GM23338 (cell line): Measurements from ENCODE around the gene SSH3. TPM values are rescaled to one million over a fixed set of nuclear protein-coding genes. Genes with fewer than 3 reads are reported as not detected.
"Not testable (repeated sequence)": the region's sequence is repeated elsewhere in the genome, so short reads cannot be mapped to it uniquely, and the experiment has no call there.

Experiments used
- ATAC-seq: fragments of 200-7000 bp; cut with Tn5 transposase; 3 replicates; pipeline ENCODE4 v1.9.1; 2020
- DNase-seq: peaks from one replicate; pipeline ENCODE4 v3.0.0-alpha.2; 2015; ENCODE audit warnings: low spot score
- H2AFZ ChIP-seq: fragments of 200-600 bp; sonication (generic); 2 replicates; pipeline ENCODE4 v1.8.0; 2016; ENCODE audit warnings: antibody characterized with exemption, mild to moderate bottlenecking, moderate library complexity
- H3F3A ChIP-seq: fragments of 200-600 bp; sonication (generic); replicated peaks from 2 replicates; pipeline ENCODE4 v1.8.0; 2017; ENCODE audit warnings: antibody characterized with exemption, mixed run types, low read depth
- H3K27ac ChIP-seq: fragments of 200-600 bp; sonication (generic); 2 replicates; pipeline ENCODE4 v1.6.1; 2016; ENCODE audit warnings: low read depth
- H3K27me3 ChIP-seq: fragments of 200-600 bp; sonication (generic); 2 replicates; pipeline ENCODE4 v1.8.0; 2016; ENCODE audit warnings: mild to moderate bottlenecking, mixed run types, moderate library complexity; ENCODE audit not compliant: insufficient read depth
- H3K36me3 ChIP-seq: fragments of 200-600 bp; sonication (generic); 2 replicates; pipeline ENCODE4 v1.8.0; 2016; ENCODE audit warnings: mild to moderate bottlenecking; ENCODE audit not compliant: insufficient read depth
- H3K4me1 ChIP-seq: fragments of 200-600 bp; sonication (generic); 2 replicates; pipeline ENCODE4 v1.8.0; 2016; ENCODE audit warnings: mild to moderate bottlenecking, moderate library complexity; ENCODE audit not compliant: insufficient read depth
- H3K4me2 ChIP-seq: fragments of 200-600 bp; sonication (generic); 2 replicates; pipeline ENCODE4 v1.7.1; 2017; ENCODE audit warnings: mixed run types
- H3K4me3 ChIP-seq: fragments of 200-600 bp; sonication (generic); 2 replicates; pipeline ENCODE4 v1.6.1; 2016; ENCODE audit warnings: mixed run types
- H3K79me2 ChIP-seq: fragments of 200-600 bp; sonication (generic); replicated peaks from 2 replicates; pipeline ENCODE4 v1.8.0; 2017; ENCODE audit warnings: mild to moderate bottlenecking; ENCODE audit not compliant: insufficient read depth
- H3K9me2 ChIP-seq: fragments of 200-600 bp; sonication (generic); 2 replicates; pipeline ENCODE4 v1.8.0; 2017; ENCODE audit not compliant: insufficient read depth
- H4K20me1 ChIP-seq: fragments of 200-600 bp; sonication (generic); replicated peaks from 2 replicates; pipeline ENCODE4 v1.8.0; 2017; ENCODE audit warnings: mild to moderate bottlenecking; ENCODE audit not compliant: insufficient read depth
- H3K27ac Mint-ChIP-seq: 2 replicates; pipeline ENCODE4 v1.8.0; 2020; ENCODE audit warnings: inconsistent platforms, mild to moderate bottlenecking, moderate library complexity, mixed read lengths
- H3K27me3 Mint-ChIP-seq: 3 replicates; pipeline ENCODE4 v1.8.0; 2022; ENCODE audit warnings: low read depth, mild to moderate bottlenecking, moderate library complexity, mixed read lengths, inconsistent platforms; ENCODE audit not compliant: insufficient read depth, poor library complexity
- H3K36me3 Mint-ChIP-seq: 3 replicates; pipeline ENCODE4 v1.8.0; 2021; ENCODE audit warnings: low read depth, mild to moderate bottlenecking, inconsistent platforms, moderate library complexity, mixed read lengths
- H3K4me1 Mint-ChIP-seq: 3 replicates; pipeline ENCODE4 v1.8.0; 2020; ENCODE audit warnings: mild to moderate bottlenecking, inconsistent platforms, mixed read lengths
- H3K4me3 Mint-ChIP-seq: 3 replicates; pipeline ENCODE4 v1.8.0; 2021; ENCODE audit warnings: moderate library complexity, mild to moderate bottlenecking, inconsistent platforms, mixed read lengths
- H3K9me3 Mint-ChIP-seq: 3 replicates; pipeline ENCODE4 v1.8.0; 2020; ENCODE audit warnings: moderate library complexity, mild to moderate bottlenecking, inconsistent platforms, mixed read lengths
- ETS1 ChIP-seq: IDR thresholded peaks from 2 replicates; pipeline ENCODE4 v1.6.1; 2016; ENCODE audit warnings: antibody characterized with exemption
- EZH2 ChIP-seq: fragments of 200-600 bp; sonication (generic); IDR thresholded peaks from one replicate; pipeline ENCODE4 v1.8.0; 2017; ENCODE audit warnings: antibody characterized with exemption, mild to moderate bottlenecking, low read depth; ENCODE audit not compliant: unreplicated experiment
- JUNB ChIP-seq: IDR thresholded peaks from one replicate; pipeline ENCODE4 v1.6.1; 2016; ENCODE audit warnings: antibody characterized with exemption; ENCODE audit not compliant: unreplicated experiment
- NANOG ChIP-seq: IDR thresholded peaks from 2 replicates; pipeline ENCODE4 v1.6.1; 2016; ENCODE audit warnings: antibody characterized with exemption, borderline replicate concordance
- POLR2AphosphoS5 ChIP-seq: IDR thresholded peaks from 2 replicates; pipeline ENCODE4 v1.6.1; 2016; ENCODE audit warnings: antibody characterized with exemption, low read depth
- polyA plus RNA-seq: library from polyadenylated mRNA; unstranded; fragments of >200 nt; fragmentation: Nextera tagmentation; extraction: Ambion mirVana; gene quantifications from 2 replicates; pipeline ENCODE4 v1.2.1, GENCODE V29; 2016
- total RNA-seq: library from RNA; depleted of rRNA; stranded (reverse); fragments of >200 nt; shearing (Covaris generic); gene quantifications from 2 replicates; pipeline ENCODE4 v1.2.3, GENCODE V29; 2014
- TF ChIP-seq, protein P1 (sequence below): fragments of 250-450 bp; sonication (Bioruptor Pico); IDR thresholded peaks from 2 replicates; pipeline ENCODE4 v1.5.0; 2020; ENCODE audit warnings: mild to moderate bottlenecking, moderate library complexity

SSH3 gene
- total and polyA plus RNA-seq, 2 experiments from 2014 or later, result 17.8 to 40.0 TPM

GRCh38 chr11:67260406-67260805 is 42.9 kb upstream of the SSH3 start (continued):
- TF ChIP-seq, protein P1, sequence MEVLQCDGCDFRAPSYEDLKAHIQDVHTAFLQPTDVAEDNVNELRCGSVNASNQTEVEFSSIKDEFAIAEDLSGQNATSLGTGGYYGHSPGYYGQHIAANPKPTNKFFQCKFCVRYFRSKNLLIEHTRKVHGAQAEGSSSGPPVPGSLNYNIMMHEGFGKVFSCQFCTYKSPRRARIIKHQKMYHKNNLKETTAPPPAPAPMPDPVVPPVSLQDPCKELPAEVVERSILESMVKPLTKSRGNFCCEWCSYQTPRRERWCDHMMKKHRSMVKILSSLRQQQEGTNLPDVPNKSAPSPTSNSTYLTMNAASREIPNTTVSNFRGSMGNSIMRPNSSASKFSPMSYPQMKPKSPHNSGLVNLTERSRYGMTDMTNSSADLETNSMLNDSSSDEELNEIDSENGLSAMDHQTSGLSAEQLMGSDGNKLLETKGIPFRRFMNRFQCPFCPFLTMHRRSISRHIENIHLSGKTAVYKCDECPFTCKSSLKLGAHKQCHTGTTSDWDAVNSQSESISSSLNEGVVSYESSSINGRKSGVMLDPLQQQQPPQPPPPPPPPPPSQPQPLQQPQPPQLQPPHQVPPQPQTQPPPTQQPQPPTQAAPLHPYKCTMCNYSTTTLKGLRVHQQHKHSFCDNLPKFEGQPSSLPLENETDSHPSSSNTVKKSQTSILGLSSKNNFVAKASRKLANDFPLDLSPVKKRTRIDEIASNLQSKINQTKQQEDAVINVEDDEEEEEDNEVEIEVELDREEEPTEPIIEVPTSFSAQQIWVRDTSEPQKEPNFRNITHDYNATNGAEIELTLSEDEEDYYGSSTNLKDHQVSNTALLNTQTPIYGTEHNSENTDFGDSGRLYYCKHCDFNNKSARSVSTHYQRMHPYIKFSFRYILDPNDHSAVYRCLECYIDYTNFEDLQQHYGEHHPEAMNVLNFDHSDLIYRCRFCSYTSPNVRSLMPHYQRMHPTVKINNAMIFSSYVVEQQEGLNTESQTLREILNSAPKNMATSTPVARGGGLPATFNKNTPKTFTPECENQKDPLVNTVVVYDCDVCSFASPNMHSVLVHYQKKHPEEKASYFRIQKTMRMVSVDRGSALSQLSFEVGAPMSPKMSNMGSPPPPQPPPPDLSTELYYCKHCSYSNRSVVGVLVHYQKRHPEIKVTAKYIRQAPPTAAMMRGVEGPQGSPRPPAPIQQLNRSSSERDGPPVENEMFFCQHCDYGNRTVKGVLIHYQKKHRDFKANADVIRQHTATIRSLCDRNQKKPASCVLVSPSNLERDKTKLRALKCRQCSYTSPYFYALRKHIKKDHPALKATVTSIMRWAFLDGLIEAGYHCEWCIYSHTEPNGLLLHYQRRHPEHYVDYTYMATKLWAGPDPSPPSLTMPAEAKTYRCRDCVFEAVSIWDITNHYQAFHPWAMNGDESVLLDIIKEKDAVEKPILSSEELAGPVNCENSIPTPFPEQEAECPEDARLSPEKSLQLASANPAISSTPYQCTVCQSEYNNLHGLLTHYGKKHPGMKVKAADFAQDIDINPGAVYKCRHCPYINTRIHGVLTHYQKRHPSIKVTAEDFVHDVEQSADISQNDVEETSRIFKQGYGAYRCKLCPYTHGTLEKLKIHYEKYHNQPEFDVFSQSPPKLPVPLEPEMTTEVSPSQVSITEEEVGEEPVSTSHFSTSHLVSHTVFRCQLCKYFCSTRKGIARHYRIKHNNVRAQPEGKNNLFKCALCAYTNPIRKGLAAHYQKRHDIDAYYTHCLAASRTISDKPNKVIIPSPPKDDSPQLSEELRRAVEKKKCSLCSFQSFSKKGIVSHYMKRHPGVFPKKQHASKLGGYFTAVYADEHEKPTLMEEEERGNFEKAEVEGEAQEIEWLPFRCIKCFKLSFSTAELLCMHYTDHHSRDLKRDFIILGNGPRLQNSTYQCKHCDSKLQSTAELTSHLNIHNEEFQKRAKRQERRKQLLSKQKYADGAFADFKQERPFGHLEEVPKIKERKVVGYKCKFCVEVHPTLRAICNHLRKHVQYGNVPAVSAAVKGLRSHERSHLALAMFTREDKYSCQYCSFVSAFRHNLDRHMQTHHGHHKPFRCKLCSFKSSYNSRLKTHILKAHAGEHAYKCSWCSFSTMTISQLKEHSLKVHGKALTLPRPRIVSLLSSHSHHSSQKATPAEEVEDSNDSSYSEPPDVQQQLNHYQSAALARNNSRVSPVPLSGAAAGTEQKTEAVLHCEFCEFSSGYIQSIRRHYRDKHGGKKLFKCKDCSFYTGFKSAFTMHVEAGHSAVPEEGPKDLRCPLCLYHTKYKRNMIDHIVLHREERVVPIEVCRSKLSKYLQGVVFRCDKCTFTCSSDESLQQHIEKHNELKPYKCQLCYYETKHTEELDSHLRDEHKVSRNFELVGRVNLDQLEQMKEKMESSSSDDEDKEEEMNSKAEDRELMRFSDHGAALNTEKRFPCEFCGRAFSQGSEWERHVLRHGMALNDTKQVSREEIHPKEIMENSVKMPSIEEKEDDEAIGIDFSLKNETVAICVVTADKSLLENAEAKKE (CRISPR knock-in tag), result no peak
- TF ChIP-seq NANOG (no peak), EZH2 (no peak), JUNB (no peak), ETS1 (no peak)

GRCh38 chr11:67260885-67261639 is 42.3 kb upstream of the SSH3 start:
- peak overlapping the region; percentile 98 for H2AFZ ChIP-seq
- ATAC-seq, result peak; percentile 29

More at GRCh38 chr11:67260885-67261639, 42.3 kb upstream of the SSH3 start:
- peak; percentile 77 for DNase-seq
- H4K20me1 ChIP-seq, H3K36me3 ChIP-seq, H3K27ac ChIP-seq, H3K27ac Mint-ChIP-seq, H3K27me3 ChIP-seq, H3K9me3 Mint-ChIP-seq, H3K9me2 ChIP-seq, H3K79me2 ChIP-seq: not testable (repeated sequence)
- Mint-ChIP-seq H3K4me1 (peaks cover 18% of the 10 kb centered on the region), H3K27me3 (peaks cover 22% of the 10 kb centered on the region), H3K36me3 (peaks cover 13% of the 10 kb centered on the region), H3K4me3 (peak overlapping the region; percentile 65)
- TF ChIP-seq POLR2AphosphoS5, result peak; percentile 44; the same call in 1 of the 2 replicates
- peak overlapping the region; percentile 64 for H3K4me3 ChIP-seq
- H3K4me1 ChIP-seq, result peaks cover 13% of the 10 kb centered on the region
- H3K4me2 ChIP-seq, result peak overlapping the region; percentile 94
- peaks cover 18% of the 10 kb centered on the region for H3F3A ChIP-seq
